Hypothalamus (tissue), 51 donors: ENCODE data around the gene FGD4.

Experiments used
- DNase-seq, 51 donors: peaks; one replicate each; lab custom pipeline; 2025; lab: John Stamatoyannopoulos, UW

Gene FGD4

GRCh38 chr12:32454075-32454474, 54.7 kb downstream of the FGD4 start:
- no peak for DNase-seq

GRCh38 chr12:32454866-32455265, 55.5 kb downstream of the FGD4 start:
- DNase-seq, result no peak

GRCh38 chr12:32455607-32456071, 56.3 kb downstream of the FGD4 start:
- DNase-seq, result peak in 2 of 51 donors; percentile 34 to 62

GRCh38 chr12:32457251-32458025, 58.1 kb downstream of the FGD4 start:
- DNase-seq, result no peak

GRCh38 chr12:32460638-32461037, 61.3 kb downstream of the FGD4 start:
- no peak for DNase-seq

GRCh38 chr12:32462908-32463307, 63.5 kb downstream of the FGD4 start:
- DNase-seq, result no peak

- DNase-seq, result no peak
These were observed 66.8 kb downstream of the FGD4 start for GRCh38 chr12:32466187-32466586.

- DNase-seq, result no peak
These were observed 67.8 kb downstream of the FGD4 start for GRCh38 chr12:32466986-32467711.

GRCh38 chr12:32467959-32468863, 68.9 kb downstream of the FGD4 start:
- no peak for DNase-seq

GRCh38 chr12:32470936-32471470, 71.6 kb downstream of the FGD4 start:
- no peak for DNase-seq

- DNase-seq, result no peak
These were observed 72.2 kb downstream of the FGD4 start for GRCh38 chr12:32471591-32472001.

- no peak for DNase-seq
These were observed 76.4 kb downstream of the FGD4 start for GRCh38 chr12:32475724-32476123.

GRCh38 chr12:32476446-32476845, 77.1 kb downstream of the FGD4 start:
- no peak for DNase-seq

- no peak for DNase-seq
These were observed 78.4 kb downstream of the FGD4 start for GRCh38 chr12:32477714-32478113.

- DNase-seq, result no peak
These were observed 78.8 kb downstream of the FGD4 start for GRCh38 chr12:32478166-32478565.

- no peak for DNase-seq
These were observed 79.7 kb downstream of the FGD4 start for GRCh38 chr12:32478858-32479725.

- DNase-seq, result no peak
These were observed 82.9 kb downstream of the FGD4 start for GRCh38 chr12:32482226-32482625.

- peak in 2 of 51 donors; percentile 7 to 26 for DNase-seq
These were observed 84.1 kb downstream of the FGD4 start for GRCh38 chr12:32483499-32483898.

GRCh38 chr12:32483993-32484392, 84.6 kb downstream of the FGD4 start:
- DNase-seq, result no peak

GRCh38 chr12:32486158-32486557, 86.8 kb downstream of the FGD4 start:
- no peak for DNase-seq
